Stomach (tissue), 9 donors: Measurements from ENCODE around the gene TUBGCP2. TPM values are rescaled to one million over a fixed set of nuclear protein-coding genes. Genes with fewer than 3 reads are reported as not detected.
A peak's percentile ranks its signal among the peaks of the same experiment; 100 is the strongest.

Experiments used
- DNase-seq, 2 donors: peaks; one replicate each; pipeline versions ENCODE4 v3.0.0 to v3.0.0-alpha.2; 2013 to 2019
- H3K27ac ChIP-seq, 5 donors: fragments of 200-600 bp in 4 of 5; sonication (generic) in 4 of 5; one replicate each; pipeline ENCODE4 v1.5.1; 2013 to 2019; ENCODE audit warnings: mild to moderate bottlenecking in 1 of 5, moderate library complexity in 1 of 5
- H3K27me3 ChIP-seq, 3 donors: fragments of 200-600 bp; sonication (generic); one replicate each; pipeline ENCODE4 v1.5.1; 2017 to 2019; ENCODE audit warnings: mixed run types in 1 of 3
- H3K36me3 ChIP-seq, 4 donors: fragments of 200-600 bp; sonication (generic); 1 replicate in 3 of 4; 2 replicates in 1 of 4; pipeline ENCODE4 v1.5.1; 2016 to 2019
- H3K4me1 ChIP-seq, 4 donors: fragments of 200-600 bp; sonication (generic); one replicate each; pipeline ENCODE4 v1.5.1; 2016 to 2019
- H3K4me3 ChIP-seq, 4 donors: fragments of 200-600 bp; sonication (generic) in 3 of 4; one replicate each; pipeline ENCODE4 v1.5.1; 2016 to 2019; ENCODE audit warnings: mild to moderate bottlenecking in 1 of 4
- H3K9me3 ChIP-seq, 4 donors: fragments of 200-600 bp; sonication (generic); one replicate each; pipeline ENCODE4 v1.5.1; 2016 to 2019
- EP300 ChIP-seq: sonication (generic); formaldehyde crosslinking; IDR thresholded peaks from one replicate; pipeline ENCODE4 v1.6.1; 2017; ENCODE audit warnings: antibody characterized with exemption
- POLR2A ChIP-seq, 4 donors: fragments of 450-650 bp; IDR thresholded peaks; one replicate each; pipeline ENCODE4 v1.6.1; 2016; ENCODE audit warnings: antibody characterized with exemption in 4 of 4, control low read depth in 2 of 4, mild to moderate bottlenecking in 1 of 4, moderate library complexity in 1 of 4
- POLR2AphosphoS5 ChIP-seq, 3 donors: sonication (generic); formaldehyde crosslinking; IDR thresholded peaks; one replicate each; pipeline ENCODE4 v1.6.1; 2016; ENCODE audit warnings: antibody characterized with exemption in 3 of 3
- WGBS, 5 donors: extraction: QIAGEN DNeasy Blood & Tissue Kit in 3 of 5; methylation state at CpG; one replicate each; pipeline versions ENCODE4 v1.1.5 to v1.1.7; 2013 to 2018; 5-methylcytosine and 5-hydroxymethylcytosine counted together
- intact Hi-C: fragments of 100-400 bp; cut with DNase I; formaldehyde crosslinking; loops from one replicate; pipeline ENCODE4 v1.15.1; 2023; ENCODE audit warnings: low total_unique reads
- polyA plus RNA-seq, 3 donors: library from polyadenylated mRNA; stranded (reverse); fragments of 200-250 nt; gene quantifications; one replicate each; pipeline ENCODE4 v1.2.3, GENCODE V29; 2013
- total RNA-seq, 5 donors: library from RNA; depleted of rRNA; stranded (reverse); fragments of >200 nt; gene quantifications; one replicate each; pipeline versions ENCODE4 v1.1.0 to v1.2.3, GENCODE V29; 2014 to 2016
- TF ChIP-seq, protein P1 (sequence below), 7 experiments: fragments of 450-650 bp in 4 of 7; fragments of 200-600 bp in 3 of 7; sonication (generic) in 3 of 7; IDR thresholded peaks; one replicate each; pipeline ENCODE4 v1.5.1; 2016 to 2019; ENCODE audit warnings: antibody characterized with exemption in 7 of 7, control low read depth in 2 of 7, mild to moderate bottlenecking in 1 of 7
- donor health status: healthy with polysubstance abuse.
- donor health status: Bipolar disorder and iron deficiency.
- donor health status: healthy.

The TUBGCP2 gene
- total and polyA plus RNA-seq, 8 donors = 18.3 to 117 (median 47.6) TPM

DNA sequence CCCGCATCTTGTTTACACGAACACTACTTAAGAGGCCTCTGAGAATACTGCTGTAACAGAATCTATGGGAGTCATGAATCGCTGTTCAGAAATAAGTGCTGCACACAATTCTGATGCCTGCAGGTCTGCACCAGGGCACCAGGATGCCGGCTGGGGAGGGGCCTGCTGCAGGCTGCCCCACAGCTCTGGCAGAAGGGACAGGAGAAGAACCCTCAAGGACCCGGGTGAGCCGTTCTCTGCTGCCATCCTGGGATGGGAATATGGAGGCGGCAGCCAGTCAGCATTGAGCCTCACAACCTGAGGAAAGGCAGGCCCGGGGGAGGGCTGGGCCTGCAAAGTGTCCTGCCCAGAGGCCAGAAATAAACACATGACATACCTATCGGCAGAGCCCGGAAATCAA, 11.2 kb downstream of the TUBGCP2 start:
- Histone ChIP-seq H3K9me3 (no peaks in the 10 kb centered on the region), H3K27ac (no peak overlapping the region), H3K4me1 (peaks cover 0 to 15% (median 0%) of the 10 kb centered on the region in 4 donors), H3K4me3 (no peak overlapping the region), H3K27me3 (no peaks in the 10 kb centered on the region), H3K36me3 (peaks cover 88 to 100% (median 99%) of the 10 kb centered on the region in 4 donors)
- 91 to 97% (median 96%) methylated on average over 10 of the region's 10 CpGs for WGBS, 5 donors
- no peak for DNase-seq
- intact Hi-C loops = no loop called here
- TF ChIP-seq, protein P1, sequence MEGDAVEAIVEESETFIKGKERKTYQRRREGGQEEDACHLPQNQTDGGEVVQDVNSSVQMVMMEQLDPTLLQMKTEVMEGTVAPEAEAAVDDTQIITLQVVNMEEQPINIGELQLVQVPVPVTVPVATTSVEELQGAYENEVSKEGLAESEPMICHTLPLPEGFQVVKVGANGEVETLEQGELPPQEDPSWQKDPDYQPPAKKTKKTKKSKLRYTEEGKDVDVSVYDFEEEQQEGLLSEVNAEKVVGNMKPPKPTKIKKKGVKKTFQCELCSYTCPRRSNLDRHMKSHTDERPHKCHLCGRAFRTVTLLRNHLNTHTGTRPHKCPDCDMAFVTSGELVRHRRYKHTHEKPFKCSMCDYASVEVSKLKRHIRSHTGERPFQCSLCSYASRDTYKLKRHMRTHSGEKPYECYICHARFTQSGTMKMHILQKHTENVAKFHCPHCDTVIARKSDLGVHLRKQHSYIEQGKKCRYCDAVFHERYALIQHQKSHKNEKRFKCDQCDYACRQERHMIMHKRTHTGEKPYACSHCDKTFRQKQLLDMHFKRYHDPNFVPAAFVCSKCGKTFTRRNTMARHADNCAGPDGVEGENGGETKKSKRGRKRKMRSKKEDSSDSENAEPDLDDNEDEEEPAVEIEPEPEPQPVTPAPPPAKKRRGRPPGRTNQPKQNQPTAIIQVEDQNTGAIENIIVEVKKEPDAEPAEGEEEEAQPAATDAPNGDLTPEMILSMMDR (IDR thresholded peaks at IDR 0.05) = no peak
- TF ChIP-seq POLR2A (IDR thresholded peaks at IDR 0.05) = no peak
- TF ChIP-seq POLR2AphosphoS5 (IDR thresholded peaks at IDR 0.05) = no peak
- no peak for TF ChIP-seq EP300

DNA sequence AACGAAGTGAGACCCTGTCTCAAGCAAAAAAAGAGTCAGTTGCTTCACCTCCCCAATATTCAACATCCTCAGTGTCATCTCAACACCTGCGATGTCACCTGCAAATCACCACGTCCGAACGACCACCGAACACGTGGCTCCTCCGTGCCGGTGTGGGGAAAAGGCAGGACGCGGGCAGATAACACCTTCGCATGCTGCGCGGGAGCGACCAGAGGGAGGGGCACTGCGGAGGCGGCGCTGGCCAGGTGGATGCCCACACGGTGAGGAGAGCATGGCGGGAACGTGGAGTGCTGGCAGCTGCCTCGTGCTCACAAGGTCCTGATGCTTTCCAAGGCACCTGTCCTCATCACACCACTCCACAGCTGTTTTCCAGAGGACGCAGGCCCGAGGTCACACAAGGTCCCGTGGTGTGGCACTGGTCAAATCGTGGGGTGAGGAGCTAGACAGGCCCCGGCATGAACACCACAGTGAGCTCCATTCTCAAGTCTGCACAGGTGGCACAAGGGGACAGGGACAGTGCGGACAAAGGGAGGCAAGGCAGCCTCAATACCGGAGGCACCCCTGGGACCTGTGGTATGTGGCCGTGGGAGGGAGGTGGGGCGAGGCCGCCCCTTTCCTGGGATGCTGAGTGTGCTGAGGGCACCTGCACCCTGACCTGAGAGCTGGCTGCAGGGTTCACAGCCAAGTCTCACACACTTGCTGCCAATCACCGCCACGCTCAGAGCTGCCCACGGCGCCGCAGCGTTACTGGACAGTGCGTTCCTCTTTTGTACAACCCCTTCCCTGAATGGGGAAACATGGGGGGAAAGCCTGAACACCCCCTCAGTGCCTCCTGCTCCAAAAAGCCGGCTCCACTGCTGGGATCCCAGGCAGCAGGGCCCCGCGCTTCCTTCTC, 13.0 kb downstream of the TUBGCP2 start:
- no peaks in the 10 kb centered on the region for H3K9me3 ChIP-seq
- H3K27ac ChIP-seq = no peak overlapping the region
- H3K27me3 ChIP-seq = no peaks in the 10 kb centered on the region
- no peak overlapping the region for H3K4me3 ChIP-seq
- peaks cover 0 to 15% (median 0%) of the 10 kb centered on the region in 4 donors for H3K4me1 ChIP-seq
- 93 to 95% (median 94%) methylated on average over 39 to 42 of the region's 42 CpGs for WGBS, 5 donors
- TF ChIP-seq POLR2AphosphoS5 (IDR thresholded peaks at IDR 0.05) (no peak), EP300 (no peak), POLR2A (IDR thresholded peaks at IDR 0.05) (no peak)
- TF ChIP-seq, protein P1 (IDR thresholded peaks at IDR 0.05) = no peak
- intact Hi-C loops = no loop called here
- DNase-seq = no peak
- peaks cover 79 to 90% (median 90%) of the 10 kb centered on the region in 4 donors for H3K36me3 ChIP-seq

- WGBS, 5 donors = 77 to 91% (median 87%) methylated on average over 15 of the region's 15 CpGs
- intact Hi-C loops = no loop called here
- Histone ChIP-seq H3K4me1 (peaks cover 0 to 15% (median 0%) of the 10 kb centered on the region in 4 donors), H3K27ac (peak overlapping the region in 1 of 5 donors; percentile 35), H3K9me3 (no peaks in the 10 kb centered on the region), H3K4me3 (no peak overlapping the region), H3K27me3 (no peaks in the 10 kb centered on the region), H3K36me3 (peaks cover 84 to 90% (median 90%) of the 10 kb centered on the region in 4 donors)
- DNase-seq = no peak
- TF ChIP-seq EP300 = no peak
- no peak for TF ChIP-seq POLR2A (IDR thresholded peaks at IDR 0.05)
- no peak for TF ChIP-seq POLR2AphosphoS5 (IDR thresholded peaks at IDR 0.05)
- TF ChIP-seq, protein P1 (IDR thresholded peaks at IDR 0.05) = no peak
Measured at GRCh38 chr10:133294189-133294588, 14.5 kb downstream of the TUBGCP2 start.

GRCh38 chr10:133293810-133294119, 14.9 kb downstream of the TUBGCP2 start:
- H3K36me3 ChIP-seq = peaks cover 84 to 90% (median 90%) of the 10 kb centered on the region in 4 donors
- TF ChIP-seq POLR2AphosphoS5 (IDR thresholded peaks at IDR 0.05) (no peak), POLR2A (IDR thresholded peaks at IDR 0.05) (no peak), EP300 (no peak)
- TF ChIP-seq, protein P1 (IDR thresholded peaks at IDR 0.05) = no peak
- DNase-seq = no peak
- no peaks in the 10 kb centered on the region for H3K9me3 ChIP-seq
- intact Hi-C loops = no loop called here
- H3K4me3 ChIP-seq = no peak overlapping the region
- peaks cover 0 to 15% (median 0%) of the 10 kb centered on the region in 4 donors for H3K4me1 ChIP-seq
- peak overlapping the region in 2 of 5 donors; percentile 15 to 35 for H3K27ac ChIP-seq
- WGBS, 5 donors = 92 to 95% (median 95%) methylated on average over 10 of the region's 10 CpGs
- H3K27me3 ChIP-seq = no peaks in the 10 kb centered on the region
